ENCODE data around the gene HIRA. TPM values are rescaled to one million over a fixed set of nuclear protein-coding genes. Genes with fewer than 3 reads are reported as not detected.

The HIRA gene
- total and polyA plus RNA-seq, 9 of the 15 experiments (the other 6 are each of a cell fraction or from before 2014, with no cell fraction given): 0.96 to 132 (median 58.4) TPM

DNA sequence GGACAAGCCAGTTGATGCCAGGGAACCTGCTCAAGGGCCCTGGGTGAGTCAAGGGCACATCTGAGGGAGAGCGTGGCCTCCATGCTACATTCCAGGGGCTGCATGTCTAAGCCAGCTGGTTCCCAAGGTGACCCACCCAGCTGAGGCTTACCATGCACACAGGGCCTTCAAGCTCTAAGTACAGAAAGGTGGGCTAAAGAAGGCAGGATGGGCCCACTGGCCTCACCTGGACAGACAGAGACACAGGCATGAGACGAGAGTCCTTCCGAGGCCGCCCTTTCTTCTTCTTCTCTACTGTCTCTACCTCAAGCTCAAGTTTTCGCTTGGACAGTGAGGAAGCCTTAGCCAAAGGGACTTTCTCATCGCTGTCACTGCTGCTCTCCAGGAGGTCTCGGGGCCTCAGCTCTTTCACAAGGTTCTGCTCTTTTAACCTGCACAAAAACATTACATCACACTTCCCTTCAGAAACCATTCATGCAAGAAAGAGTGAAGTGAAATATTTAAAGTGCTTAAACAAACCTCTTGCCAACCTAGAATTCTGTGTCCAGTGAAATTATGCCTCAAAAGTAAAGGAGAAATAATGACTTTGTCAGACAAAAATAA is 69.9 kb downstream of the HIRA start:
- H3K36me3 ChIP-seq (ENCODE audit: control insufficient read depth, insufficient read depth, low read length): peaks cover 95% of the 10 kb centered on the region
- no TSS peak for BruUV-seq (replicated peaks)
- CTCF ChIA-PET (ENCODE audit: low intra/inter-chr PET ratio): no interaction called here
- TF ChIP-seq TFAP4 (CRISPR knock-in tag; IDR thresholded peaks at IDR 0.05; ENCODE audit: borderline replicate concordance) (peak; percentile 36; the same call in 1 of the 2 replicates), STAG1 (CRISPR knock-in tag; IDR thresholded peaks at IDR 0.05; ENCODE audit: borderline replicate concordance) (peak; percentile 73), CHD4 (IDR thresholded peaks at IDR 0.05; ENCODE audit: insufficient read depth, insufficient replicate concordance, low read depth, low read length, poor library complexity, severe bottlenecking) (no peak), ZNF124 (CRISPR knock-in tag; IDR thresholded peaks at IDR 0.05) (no peak), PURB (CRISPR knock-in tag; IDR thresholded peaks at IDR 0.05; ENCODE audit: low read depth) (0 out of 2 replicates have a peak, but pooled peaks have one; percentile 62), ZNF280A (IDR thresholded peaks at IDR 0.05; ENCODE audit: low read depth, partially characterized antibody) (no peak), HNRNPL (IDR thresholded peaks at IDR 0.05; ENCODE audit: low read depth, low read length) (no peak), RBM39 (optimal IDR thresholded peaks at IDR 0.05; ENCODE audit: low read depth, low read length) (no peak), MLX (CRISPR knock-in tag; conservative IDR thresholded peaks at IDR 0.05) (no peak), ZNF23 (CRISPR knock-in tag; IDR thresholded peaks at IDR 0.05) (no peak), NFIC (IDR thresholded peaks at IDR 0.05) (no peak)
- TF ChIP-seq, protein P1, sequence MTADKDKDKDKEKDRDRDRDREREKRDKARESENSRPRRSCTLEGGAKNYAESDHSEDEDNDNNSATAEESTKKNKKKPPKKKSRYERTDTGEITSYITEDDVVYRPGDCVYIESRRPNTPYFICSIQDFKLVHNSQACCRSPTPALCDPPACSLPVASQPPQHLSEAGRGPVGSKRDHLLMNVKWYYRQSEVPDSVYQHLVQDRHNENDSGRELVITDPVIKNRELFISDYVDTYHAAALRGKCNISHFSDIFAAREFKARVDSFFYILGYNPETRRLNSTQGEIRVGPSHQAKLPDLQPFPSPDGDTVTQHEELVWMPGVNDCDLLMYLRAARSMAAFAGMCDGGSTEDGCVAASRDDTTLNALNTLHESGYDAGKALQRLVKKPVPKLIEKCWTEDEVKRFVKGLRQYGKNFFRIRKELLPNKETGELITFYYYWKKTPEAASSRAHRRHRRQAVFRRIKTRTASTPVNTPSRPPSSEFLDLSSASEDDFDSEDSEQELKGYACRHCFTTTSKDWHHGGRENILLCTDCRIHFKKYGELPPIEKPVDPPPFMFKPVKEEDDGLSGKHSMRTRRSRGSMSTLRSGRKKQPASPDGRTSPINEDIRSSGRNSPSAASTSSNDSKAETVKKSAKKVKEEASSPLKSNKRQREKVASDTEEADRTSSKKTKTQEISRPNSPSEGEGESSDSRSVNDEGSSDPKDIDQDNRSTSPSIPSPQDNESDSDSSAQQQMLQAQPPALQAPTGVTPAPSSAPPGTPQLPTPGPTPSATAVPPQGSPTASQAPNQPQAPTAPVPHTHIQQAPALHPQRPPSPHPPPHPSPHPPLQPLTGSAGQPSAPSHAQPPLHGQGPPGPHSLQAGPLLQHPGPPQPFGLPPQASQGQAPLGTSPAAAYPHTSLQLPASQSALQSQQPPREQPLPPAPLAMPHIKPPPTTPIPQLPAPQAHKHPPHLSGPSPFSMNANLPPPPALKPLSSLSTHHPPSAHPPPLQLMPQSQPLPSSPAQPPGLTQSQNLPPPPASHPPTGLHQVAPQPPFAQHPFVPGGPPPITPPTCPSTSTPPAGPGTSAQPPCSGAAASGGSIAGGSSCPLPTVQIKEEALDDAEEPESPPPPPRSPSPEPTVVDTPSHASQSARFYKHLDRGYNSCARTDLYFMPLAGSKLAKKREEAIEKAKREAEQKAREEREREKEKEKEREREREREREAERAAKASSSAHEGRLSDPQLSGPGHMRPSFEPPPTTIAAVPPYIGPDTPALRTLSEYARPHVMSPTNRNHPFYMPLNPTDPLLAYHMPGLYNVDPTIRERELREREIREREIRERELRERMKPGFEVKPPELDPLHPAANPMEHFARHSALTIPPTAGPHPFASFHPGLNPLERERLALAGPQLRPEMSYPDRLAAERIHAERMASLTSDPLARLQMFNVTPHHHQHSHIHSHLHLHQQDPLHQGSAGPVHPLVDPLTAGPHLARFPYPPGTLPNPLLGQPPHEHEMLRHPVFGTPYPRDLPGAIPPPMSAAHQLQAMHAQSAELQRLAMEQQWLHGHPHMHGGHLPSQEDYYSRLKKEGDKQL (CRISPR knock-in tag; IDR thresholded peaks at IDR 0.05; ENCODE audit: borderline replicate concordance): 0 out of 2 replicates have a peak, but pooled peaks have one; percentile 76

More for the DNA sequence above, 69.9 kb downstream of the HIRA start:
- no peak for DNase-seq (ENCODE audit: extremely low read depth in 1 of 4, low spot score in 3 of 4)
- intact Hi-C loops (cut with micrococcal nuclease) (no loop called here), in situ Hi-C loops (cut with MboI) (no loop called here)
- no peak for ATAC-seq
- Histone ChIP-seq H3K79me2 (ENCODE audit: control insufficient read depth, insufficient read depth, low read length) (no peaks in the 10 kb centered on the region), H2AFZ (ENCODE audit: low read depth, low read length) (no peak overlapping the region), H3K9me3 (replicated peaks; ENCODE audit: control insufficient read depth, insufficient read depth, low read depth, low read length) (no peaks in the 10 kb centered on the region), H4K20me1 (replicated peaks; ENCODE audit: control insufficient read depth, insufficient read depth, low read length) (0 out of 2 replicates have a peak, but pooled peaks cover 14% of the 10 kb centered on the region), H3K27ac (ENCODE audit: extremely low read depth, low read depth, low read length) (no peak overlapping the region), H3K4me2 (ENCODE audit: insufficient read depth, low read length) (no peak overlapping the region), H3K9ac (ENCODE audit: insufficient read depth in 1 of 2, low read depth in 2 of 2, low read length in 2 of 2) (peak overlapping the region in 1 of 2 experiments; percentile 21; a peak in 2 of 4 replicates), H3K9me1 (ENCODE audit: control insufficient read depth, insufficient read depth, low read length) (peaks cover 3% of the 10 kb centered on the region), H3K4me3 (no peak overlapping the region), H3K27me3 (ENCODE audit: control insufficient read depth in 2 of 2, insufficient read depth in 2 of 2, low read length in 2 of 2) (no peaks in the 10 kb centered on the region), H3K4me1 (replicated peaks in 1 of 2; ENCODE audit: control insufficient read depth in 2 of 2, insufficient read depth in 2 of 2, low read length in 2 of 2) (no peaks in the 10 kb centered on the region)
- 90% methylated on average over 7 of the region's 7 CpGs for WGBS (ENCODE audit: insufficient coverage, low coverage, missing lambda C conversion rate)
- POLR2A ChIA-PET: interaction anchor here (0.7 to 1.9 kb wide), 6 partner anchors 13 to 267 kb away, joined by 3 to 8 read pairs (median 3); partner anchors contain the start of gene CDC45
- no peak for FAIRE-seq
